HG02678 (cell line): ENCODE measurements around the gene SETMAR.
"Not testable (repeated sequence)": the region's sequence is repeated elsewhere in the genome, so short reads cannot be mapped to it uniquely, and the experiment has no call there.

Experiments
- ATAC-seq: cut with Tn5 transposase; IDR thresholded peaks from one replicate; pipeline ENCODE4 v1.9.1; 2021; ENCODE audit warnings: mild to moderate bottlenecking, moderate library complexity; ENCODE audit not compliant: unreplicated experiment

SETMAR gene

GRCh38 chr3:4303187-4304123 is at the start of gene SETMAR:
TSS of gene SETMAR (plus strand) at chr3:4303369. CDS start at chr3:4303371, 2 bp downstream.
- ATAC-seq: peak; percentile 98

GRCh38 chr3:4261406-4261805 is 41.8 kb upstream of the SETMAR start:
- ATAC-seq: no peak

- ATAC-seq: no peak
Measured at GRCh38 chr3:4264040-4264439, 39.1 kb upstream of the SETMAR start.

GRCh38 chr3:4270720-4271119 is 32.4 kb upstream of the SETMAR start:
- peak; percentile 84 for ATAC-seq

GRCh38 chr3:4271834-4272233 is 31.3 kb upstream of the SETMAR start:
- no peak for ATAC-seq

GRCh38 chr3:4279516-4280105 is 23.6 kb upstream of the SETMAR start:
- ATAC-seq: no peak

GRCh38 chr3:4281991-4282390 is 21.2 kb upstream of the SETMAR start:
- ATAC-seq: no peak

GRCh38 chr3:4284865-4285264 is 18.3 kb upstream of the SETMAR start:
- ATAC-seq: no peak

GRCh38 chr3:4289044-4289443 is 14.1 kb upstream of the SETMAR start:
- ATAC-seq: no peak

- ATAC-seq: peak; percentile 78
Measured at GRCh38 chr3:4290272-4290893, 12.8 kb upstream of the SETMAR start.

GRCh38 chr3:4292301-4292700 is 10.9 kb upstream of the SETMAR start:
- no peak for ATAC-seq

GRCh38 chr3:4294616-4295327 is 8.4 kb upstream of the SETMAR start:
- ATAC-seq: no peak

GRCh38 chr3:4296454-4296853 is 6.7 kb upstream of the SETMAR start:
- not testable (repeated sequence) for ATAC-seq

- ATAC-seq: no peak
Measured at GRCh38 chr3:4297486-4297885, 5.7 kb upstream of the SETMAR start.

- peak; percentile 0 for ATAC-seq
Measured at GRCh38 chr3:4302747-4303146, 422 bp upstream of the SETMAR start.

GRCh38 chr3:4305210-4305609 is 2.0 kb downstream of the SETMAR start:
- ATAC-seq: not testable (repeated sequence)

GRCh38 chr3:4306091-4306490 is 2.9 kb downstream of the SETMAR start:
- no peak for ATAC-seq

- ATAC-seq: no peak
Measured at GRCh38 chr3:4306860-4307259, 3.7 kb downstream of the SETMAR start.

GRCh38 chr3:4309491-4310128 is 6.4 kb downstream of the SETMAR start:
- ATAC-seq: no peak

- no peak for ATAC-seq
Measured at GRCh38 chr3:4310971-4311370, 7.8 kb downstream of the SETMAR start.

GRCh38 chr3:4311496-4311895 is 8.3 kb downstream of the SETMAR start:
- no peak for ATAC-seq
